HUES48 (cell line): ENCODE measurements around the gene ANOS1.

Experiments
- H3K27ac ChIP-seq: one replicate; pipeline ENCODE4 v1.7.0; 2013; ENCODE audit warnings: low read depth, low read length, inconsistent platforms
- H3K27me3 ChIP-seq: 2 replicates; pipeline ENCODE4 v1.6.1; 2013; ENCODE audit warnings: mild to moderate bottlenecking, low read length; ENCODE audit not compliant: control insufficient read depth, insufficient read depth
- H3K36me3 ChIP-seq: 2 replicates; pipeline ENCODE4 v1.6.1; 2013; ENCODE audit warnings: low read length; ENCODE audit not compliant: control insufficient read depth, insufficient read depth
- H3K4me1 ChIP-seq: 2 replicates; pipeline ENCODE4 v1.6.1; 2013; ENCODE audit warnings: mild to moderate bottlenecking, low read length; ENCODE audit not compliant: control insufficient read depth, insufficient read depth
- H3K4me3 ChIP-seq: 2 replicates; pipeline ENCODE4 v1.5.1; 2013; ENCODE audit warnings: mild to moderate bottlenecking, low read depth, low read length
- H3K9ac ChIP-seq: 2 replicates; pipeline ENCODE4 v1.6.1; 2013; ENCODE audit warnings: mild to moderate bottlenecking, low read depth, low read length, moderate library complexity
- H3K9me3 ChIP-seq: 2 replicates; pipeline ENCODE4 v1.6.1; 2013; ENCODE audit warnings: low read length; ENCODE audit not compliant: control insufficient read depth, insufficient read depth

The ANOS1 gene

DNA sequence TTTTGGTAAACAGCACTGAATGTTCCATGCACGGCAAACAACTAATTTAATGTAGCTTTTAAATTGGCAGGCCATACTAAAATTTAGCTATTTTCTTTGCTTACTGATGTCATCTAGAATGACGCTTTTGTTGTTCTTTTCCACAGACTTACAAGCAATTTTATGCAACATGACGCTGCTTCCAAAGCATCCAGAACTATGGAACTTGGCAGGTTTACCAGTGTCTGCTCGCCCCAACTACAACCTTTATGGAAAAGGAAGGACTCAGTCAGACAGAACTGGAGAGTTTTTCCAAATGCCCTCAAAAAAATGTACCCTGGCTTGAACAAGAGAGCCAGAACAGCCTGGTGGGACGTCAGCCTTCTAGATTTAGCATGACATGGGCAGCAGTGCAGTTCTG is 58.7 kb downstream of the ANOS1 start:
- Histone ChIP-seq H3K9me3 (no peaks in the 10 kb centered on the region), H3K27me3 (no peaks in the 10 kb centered on the region), H3K27ac (peak overlapping the region; percentile 48), H3K9ac (no peak overlapping the region), H3K4me1 (peaks cover 46% of the 10 kb centered on the region), H3K36me3 (peaks cover 13% of the 10 kb centered on the region), H3K4me3 (no peak overlapping the region)

DNA sequence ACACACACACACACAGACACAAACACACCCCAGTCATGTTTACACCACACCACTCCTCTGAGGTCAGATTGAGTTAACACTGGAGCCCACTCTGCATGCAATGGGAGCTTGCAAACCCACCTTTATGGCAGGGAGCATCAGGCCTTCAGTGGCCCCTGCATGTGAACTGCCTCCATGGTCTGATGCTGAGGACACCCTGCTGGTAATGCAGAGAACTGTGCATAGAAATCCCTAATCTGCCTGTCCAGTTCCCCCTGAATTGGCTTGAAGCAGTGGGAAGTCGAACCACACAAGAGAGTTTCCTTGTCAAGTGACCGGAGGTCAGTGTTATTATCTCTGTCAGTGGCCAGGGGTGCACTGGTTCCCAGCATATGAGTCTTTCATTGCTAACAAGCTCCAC is 59.8 kb downstream of the ANOS1 start:
- Histone ChIP-seq H3K36me3 (peaks cover 8% of the 10 kb centered on the region; the same call in 1 of the 2 replicates), H3K4me1 (peaks cover 46% of the 10 kb centered on the region), H3K9ac (no peak overlapping the region), H3K9me3 (no peaks in the 10 kb centered on the region), H3K27me3 (no peaks in the 10 kb centered on the region), H3K27ac (no peak overlapping the region), H3K4me3 (no peak overlapping the region)

GRCh38 chrX:8668813-8669212 is 63.1 kb downstream of the ANOS1 start:
- Histone ChIP-seq H3K27me3 (no peaks in the 10 kb centered on the region), H3K36me3 (0 out of 2 replicates have a peak, but pooled peaks cover 3% of the 10 kb centered on the region), H3K27ac (peak overlapping the region; percentile 60), H3K9ac (no peak overlapping the region), H3K4me1 (peaks cover 37% of the 10 kb centered on the region), H3K9me3 (no peaks in the 10 kb centered on the region), H3K4me3 (no peak overlapping the region)

DNA sequence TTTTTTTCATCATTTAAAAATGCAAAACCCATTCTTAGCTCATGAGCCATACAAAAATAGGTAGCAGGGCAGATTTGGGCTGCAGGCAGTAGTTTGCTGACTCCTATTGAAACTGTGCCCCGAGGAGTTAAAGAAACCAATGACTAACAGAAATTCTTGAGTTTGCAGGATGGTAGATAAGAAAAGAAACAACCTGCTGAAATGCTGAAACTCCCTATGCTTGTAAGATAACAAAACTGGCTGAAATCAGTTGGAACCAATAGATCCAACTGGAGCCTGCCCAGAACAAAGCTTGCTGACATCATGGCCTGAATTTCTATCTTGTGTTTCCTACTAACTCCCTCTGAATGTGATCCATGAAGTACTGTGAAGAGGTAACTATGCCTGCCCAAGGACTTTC is 68.6 kb downstream of the ANOS1 start:
- no peaks in the 10 kb centered on the region for H3K9me3 ChIP-seq
- no peak overlapping the region for H3K4me3 ChIP-seq
- no peaks in the 10 kb centered on the region for H3K27me3 ChIP-seq
- H3K27ac ChIP-seq, result no peak overlapping the region
- no peak overlapping the region for H3K9ac ChIP-seq
- peaks cover 8% of the 10 kb centered on the region for H3K36me3 ChIP-seq
- peaks cover 23% of the 10 kb centered on the region for H3K4me1 ChIP-seq

DNA sequence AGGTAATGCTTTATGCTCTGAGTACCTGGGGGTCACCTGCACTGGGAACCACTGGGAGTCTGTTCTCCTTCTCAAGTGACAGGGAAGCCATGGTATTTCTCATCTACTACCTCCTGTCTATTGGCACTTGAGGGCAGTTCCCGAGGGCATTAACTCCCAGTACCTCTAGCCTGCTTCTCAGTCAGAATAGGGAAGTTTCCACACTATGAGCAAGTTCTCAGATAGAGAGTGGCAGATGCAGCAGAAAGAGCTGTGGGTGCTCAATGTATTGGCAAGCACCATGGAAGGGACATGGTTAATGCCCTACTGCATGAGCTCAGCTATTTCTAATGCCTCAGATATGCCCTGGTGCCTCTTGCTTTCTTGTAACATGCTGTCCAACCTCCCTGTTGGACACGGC is 74.1 kb downstream of the ANOS1 start:
- Histone ChIP-seq H3K4me3 (no peak overlapping the region), H3K36me3 (peaks cover 13% of the 10 kb centered on the region), H3K4me1 (peaks cover 11% of the 10 kb centered on the region), H3K27ac (no peak overlapping the region), H3K9me3 (peaks cover 3% of the 10 kb centered on the region), H3K9ac (no peak overlapping the region), H3K27me3 (no peaks in the 10 kb centered on the region)

DNA sequence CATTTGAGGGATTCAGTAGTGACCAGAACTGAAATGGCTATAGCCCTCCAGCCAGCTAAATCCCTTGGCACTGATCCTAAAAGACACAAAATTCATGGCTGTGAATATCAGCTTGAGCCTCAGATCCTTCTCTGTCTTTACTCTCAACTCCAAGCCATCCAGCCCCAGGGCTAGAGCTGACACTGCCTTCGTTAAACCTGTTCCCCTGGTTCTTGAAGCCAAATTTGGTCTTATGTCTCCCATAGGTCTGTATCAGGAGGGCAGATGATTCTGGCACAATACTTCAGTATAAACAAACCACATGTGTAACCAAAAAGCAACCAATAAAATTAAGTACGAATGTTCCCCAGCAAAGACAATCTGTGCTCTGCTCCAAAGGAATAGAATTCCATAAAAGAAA is 78.0 kb downstream of the ANOS1 start:
- Histone ChIP-seq H3K9ac (no peak overlapping the region), H3K9me3 (peaks cover 3% of the 10 kb centered on the region), H3K27me3 (no peaks in the 10 kb centered on the region), H3K4me1 (peaks cover 18% of the 10 kb centered on the region), H3K36me3 (peaks cover 5% of the 10 kb centered on the region; the same call in 1 of the 2 replicates), H3K4me3 (no peak overlapping the region), H3K27ac (no peak overlapping the region)

GRCh38 chrX:8649969-8650368 is 82.0 kb downstream of the ANOS1 start:
- H3K4me3 ChIP-seq, result no peak overlapping the region
- H3K27ac ChIP-seq, result no peak overlapping the region
- peaks cover 22% of the 10 kb centered on the region for H3K4me1 ChIP-seq
- peaks cover 5% of the 10 kb centered on the region for H3K36me3 ChIP-seq
- H3K9ac ChIP-seq, result no peak overlapping the region
- H3K27me3 ChIP-seq, result no peaks in the 10 kb centered on the region
- H3K9me3 ChIP-seq, result no peaks in the 10 kb centered on the region

GRCh38 chrX:8647176-8647575 is 84.8 kb downstream of the ANOS1 start:
- peaks cover 45% of the 10 kb centered on the region for H3K4me1 ChIP-seq
- peaks cover 8% of the 10 kb centered on the region for H3K36me3 ChIP-seq
- no peaks in the 10 kb centered on the region for H3K9me3 ChIP-seq
- H3K4me3 ChIP-seq, result no peak overlapping the region
- H3K9ac ChIP-seq, result no peak overlapping the region
- H3K27ac ChIP-seq, result no peak overlapping the region
- no peaks in the 10 kb centered on the region for H3K27me3 ChIP-seq

DNA sequence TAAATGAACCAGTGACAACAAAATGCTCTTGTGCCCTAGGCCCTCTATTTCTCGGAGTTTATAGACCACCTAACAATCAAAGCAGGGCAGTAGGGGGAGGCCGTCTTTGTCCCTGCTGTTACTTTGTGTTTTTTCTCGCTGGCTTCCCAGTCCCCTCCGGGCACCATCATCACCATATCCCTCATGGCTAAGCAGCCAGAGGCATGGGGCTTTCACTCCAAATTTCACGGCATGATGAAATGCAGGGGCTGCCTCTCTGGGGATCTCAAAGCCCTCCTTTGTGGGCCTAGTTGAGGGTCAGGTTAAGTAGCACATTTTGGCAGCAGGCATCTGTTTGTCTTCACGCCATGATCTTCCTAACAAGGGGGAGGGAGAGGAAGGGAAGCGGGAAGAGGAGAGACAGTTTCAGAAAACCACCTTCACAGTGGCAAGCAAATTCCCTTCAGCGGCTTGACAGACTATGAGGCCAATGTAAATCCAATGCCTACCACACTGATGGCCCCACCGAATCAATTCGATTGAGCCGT is 91.9 kb downstream of the ANOS1 start:
- Histone ChIP-seq H3K4me3 (no peak overlapping the region), H3K9ac (no peak overlapping the region), H3K4me1 (peaks cover 69% of the 10 kb centered on the region), H3K9me3 (no peaks in the 10 kb centered on the region), H3K36me3 (peaks cover 6% of the 10 kb centered on the region; the same call in 1 of the 2 replicates), H3K27me3 (no peaks in the 10 kb centered on the region), H3K27ac (peak overlapping the region; percentile 73)

DNA sequence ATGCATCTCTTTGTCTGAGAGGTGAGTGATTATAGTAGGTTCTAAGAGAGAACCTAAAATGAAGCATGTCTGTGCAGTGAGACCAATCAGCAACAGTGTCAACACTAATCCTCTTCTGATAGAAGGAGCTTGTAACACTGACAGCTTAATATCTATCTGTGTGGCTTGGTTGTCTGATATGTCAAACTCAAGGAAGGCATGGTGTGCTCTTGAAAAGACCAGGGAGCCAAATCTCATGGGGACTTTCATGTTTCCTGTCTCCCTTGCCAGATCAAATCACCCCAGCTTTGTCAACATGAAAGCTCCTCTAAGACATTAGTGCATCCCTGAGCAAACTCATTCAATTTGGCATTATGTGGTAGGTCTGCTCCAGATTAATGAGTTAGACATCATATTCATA is 95.4 kb downstream of the ANOS1 start:
- peaks cover 67% of the 10 kb centered on the region for H3K4me1 ChIP-seq
- no peak overlapping the region for H3K9ac ChIP-seq
- no peak overlapping the region for H3K27ac ChIP-seq
- H3K36me3 ChIP-seq, result 0 out of 2 replicates have a peak, but pooled peaks cover 3% of the 10 kb centered on the region
- no peaks in the 10 kb centered on the region for H3K27me3 ChIP-seq
- no peak overlapping the region for H3K4me3 ChIP-seq
- H3K9me3 ChIP-seq, result no peaks in the 10 kb centered on the region

GRCh38 chrX:8635812-8636211 is 96.1 kb downstream of the ANOS1 start:
- H3K36me3 ChIP-seq, result 0 out of 2 replicates have a peak, but pooled peaks cover 3% of the 10 kb centered on the region
- no peak overlapping the region for H3K27ac ChIP-seq
- H3K4me3 ChIP-seq, result no peak overlapping the region
- H3K27me3 ChIP-seq, result no peaks in the 10 kb centered on the region
- no peak overlapping the region for H3K9ac ChIP-seq
- no peaks in the 10 kb centered on the region for H3K9me3 ChIP-seq
- peaks cover 60% of the 10 kb centered on the region for H3K4me1 ChIP-seq
